Panc1 (cell line): ENCODE data around the gene FKBP1A. TPM values are rescaled to one million over a fixed set of nuclear protein-coding genes. Genes with fewer than 3 reads are reported as not detected.

Experiments
- ATAC-seq: fragments of 200-7000 bp; cut with Tn5 transposase; 2 replicates; pipeline ENCODE4 v1.9.1; 2020; ENCODE audit warnings: mild to moderate bottlenecking, moderate library complexity
- BruUV-seq: library from RNA; stranded (reverse); fragments of 400-500 nt; replicated peaks from 2 replicates; lab custom pipeline; 2021; lab: Mats Ljungman, UMichigan
- CTCF ChIA-PET: fragments of 300-600 bp; sonication (Branson Sonifier 250); formaldehyde crosslinking; loops from one replicate; lab custom pipeline; 2022; ENCODE audit warnings: antibody characterized with exemption; lab: Charles Lee
- POLR2A ChIA-PET: fragments of 300-600 bp; sonication (Branson Sonifier 250); formaldehyde crosslinking; loops from one replicate; lab custom pipeline; 2022; ENCODE audit warnings: antibody characterized with exemption; lab: Charles Lee
- DNase-seq: peaks from one replicate; pipeline ENCODE4 v3.0.0-alpha.2; 2010; ENCODE audit warnings: low read depth, low spot score
- H3K27ac ChIP-seq: 2 replicates; pipeline ENCODE4 v1.5.1; 2011; ENCODE audit warnings: mild to moderate bottlenecking, low read length, inconsistent platforms
- H3K27me3 ChIP-seq: fragments of 200-500 bp; sonication (Bioruptor generic); 2 replicates; pipeline ENCODE4 v1.6.0; 2014; ENCODE audit warnings: low read length, inconsistent platforms; ENCODE audit not compliant: control insufficient read depth, insufficient read depth
- H3K36me3 ChIP-seq: fragments of 200-500 bp; sonication (Bioruptor generic); 2 replicates; pipeline ENCODE4 v1.5.1; 2014; ENCODE audit warnings: inconsistent platforms, mild to moderate bottlenecking, low read length, moderate library complexity; ENCODE audit not compliant: control insufficient read depth, insufficient read depth
- H3K4me1 ChIP-seq: 2 replicates; pipeline ENCODE4 v1.5.1; 2011; ENCODE audit warnings: inconsistent platforms, mild to moderate bottlenecking, low read length, moderate library complexity; ENCODE audit not compliant: control insufficient read depth, insufficient read depth
- H3K4me3 ChIP-seq, 2 experiments: 2 replicates each; pipeline ENCODE4 v1.5.1; 2011 to 2012; ENCODE audit warnings: low read depth in 2 of 2, low read length in 2 of 2, mild to moderate bottlenecking in 2 of 2, inconsistent platforms in 1 of 2, moderate library complexity in 1 of 2
- H3K9me3 ChIP-seq: fragments of 200-500 bp; sonication (Bioruptor generic); 2 replicates; pipeline ENCODE4 v1.5.1; 2014; ENCODE audit warnings: low read depth, mild to moderate bottlenecking, inconsistent platforms, low read length, moderate library complexity; ENCODE audit not compliant: control insufficient read depth, insufficient read depth
- CTCF ChIP-seq: fragments of 450-650 bp; IDR thresholded peaks from 2 replicates; pipeline ENCODE4 v1.5.1; 2017; ENCODE audit warnings: mild to moderate bottlenecking
- POLR2AphosphoS5 ChIP-seq: IDR thresholded peaks from 2 replicates; pipeline ENCODE4 v1.6.1; 2012; ENCODE audit warnings: mild to moderate bottlenecking, low read depth, low read length, moderate library complexity
- REST ChIP-seq, 2 experiments: IDR thresholded peaks; 2 replicates each; pipeline ENCODE4 v1.6.1; 2011 to 2012; ENCODE audit warnings: low read depth in 2 of 2, control low read depth in 1 of 2, low read length in 1 of 2, mild to moderate bottlenecking in 1 of 2, moderate library complexity in 1 of 2; ENCODE audit not compliant: insufficient read depth in 1 of 2
- SIN3A ChIP-seq: IDR thresholded peaks from 2 replicates; pipeline ENCODE4 v1.6.1; 2012; ENCODE audit warnings: low read depth, mild to moderate bottlenecking, low read length, moderate library complexity, borderline replicate concordance; ENCODE audit not compliant: insufficient read depth
- TCF7L2 ChIP-seq: IDR thresholded peaks from 2 replicates; pipeline ENCODE4 v1.6.1; 2011; ENCODE audit warnings: mild to moderate bottlenecking, low read depth, low read length, inconsistent platforms
- in situ Hi-C: cut with HindIII; loops from 2 replicates; pipeline ENCODE4 v1.10.0; 2016; ENCODE audit warnings: low sequenced_read_pairs, low pct_unique_long_range_greater_than_20kb
- intact Hi-C: fragments of 100-400 bp; cut with micrococcal nuclease; formaldehyde crosslinking; loops from one replicate; pipeline ENCODE4 v1.10.0; 2022; ENCODE audit not compliant: unreplicated experiment
- total RNA-seq: library from RNA; stranded (reverse); gene quantifications from one replicate; pipeline ENCODE4 v1.2.1, GENCODE V29; 2021; ENCODE audit not compliant: unreplicated experiment

FKBP1A gene
- total RNA-seq, 1 experiment from 2014 or later = 695 TPM

DNA sequence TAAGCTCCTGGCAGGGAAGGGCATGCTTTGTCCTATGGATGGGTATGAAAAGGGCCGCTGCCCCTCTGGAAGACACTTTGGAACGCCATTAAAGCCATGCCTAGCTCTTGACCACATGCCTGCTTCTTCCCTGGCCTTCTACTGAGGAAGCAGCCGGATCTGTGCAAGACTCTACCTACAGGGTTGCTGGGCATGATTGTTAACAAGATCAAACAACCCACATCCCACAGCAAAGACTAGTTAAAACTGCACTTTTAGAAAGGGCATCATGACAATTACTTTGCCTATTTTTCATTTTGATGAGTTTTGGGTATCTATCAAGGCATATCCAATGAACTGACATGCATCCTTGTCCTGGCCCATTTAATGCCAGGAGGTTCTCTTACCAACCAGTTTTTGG, 48.3 kb upstream of the FKBP1A start:
- intact Hi-C loops = no loop called here
- H3K4me1 ChIP-seq = peaks cover 10% of the 10 kb centered on the region
- ChIA-PET POLR2A (no interaction called here), CTCF (no interaction called here)
- no peak; the same call in 1 of the 2 replicates for TF ChIP-seq POLR2AphosphoS5
- no peak for TF ChIP-seq SIN3A
- TF ChIP-seq CTCF = no peak
- no TSS peak for BruUV-seq
- H3K27ac ChIP-seq = no peak overlapping the region
- peaks cover 12% of the 10 kb centered on the region for H3K36me3 ChIP-seq
- no peak overlapping the region for H3K4me3 ChIP-seq
- H3K9me3 ChIP-seq = no peaks in the 10 kb centered on the region
- ATAC-seq (no peak), DNase-seq (no peak)
- no peaks in the 10 kb centered on the region for H3K27me3 ChIP-seq
- in situ Hi-C loops = no loop called here

- ATAC-seq (no peak), DNase-seq (no peak)
- in situ Hi-C loops = no loop called here
- H3K36me3 ChIP-seq = peaks cover 9% of the 10 kb centered on the region
- CTCF ChIA-PET = no interaction called here
- POLR2A ChIA-PET = no interaction called here
- intact Hi-C loops = no loop called here
- BruUV-seq = no TSS peak
- H3K4me1 ChIP-seq = peaks cover 10% of the 10 kb centered on the region
- H3K4me3 ChIP-seq = no peak overlapping the region
- TF ChIP-seq TCF7L2 (no peak), CTCF (peak; percentile 60)
- peak overlapping the region; percentile 67; the same call in 1 of the 2 replicates for H3K27ac ChIP-seq
- peaks cover 2% of the 10 kb centered on the region; the same call in 1 of the 2 replicates for H3K9me3 ChIP-seq
- H3K27me3 ChIP-seq = no peaks in the 10 kb centered on the region
These were observed 47.2 kb upstream of the FKBP1A start for GRCh38 chr20:1440024-1440423.

DNA sequence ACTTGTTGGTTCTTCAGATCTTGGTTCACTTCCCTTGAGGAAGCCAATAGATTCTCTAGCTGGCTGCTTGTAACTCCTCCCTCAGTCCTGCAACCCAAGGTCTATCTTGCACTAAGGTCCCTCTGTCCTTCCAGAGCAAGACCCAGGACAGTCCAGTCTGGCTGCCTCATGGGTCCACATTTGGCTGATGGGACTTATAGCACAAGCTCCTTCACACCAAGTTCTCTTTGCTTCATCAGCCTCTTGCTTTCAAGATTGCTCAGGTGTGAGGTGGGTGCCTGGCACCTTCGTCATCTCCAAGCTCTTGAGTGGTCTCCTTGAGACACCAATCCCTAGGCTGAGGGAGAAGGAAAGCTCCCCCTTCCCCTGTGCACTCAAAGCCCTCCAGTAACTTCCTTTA, 45.5 kb upstream of the FKBP1A start:
- intact Hi-C loops (loop anchor here (5.0 to 10.0 kb wide), 2 partner anchors 46 to 64 kb away; partner anchors contain the start of gene FKBP1A), in situ Hi-C loops (no loop called here)
- Histone ChIP-seq H3K27me3 (no peaks in the 10 kb centered on the region), H3K27ac (peak overlapping the region; percentile 67; the same call in 1 of the 2 replicates), H3K36me3 (no peaks in the 10 kb centered on the region), H3K4me1 (peaks cover 10% of the 10 kb centered on the region), H3K9me3 (peaks cover 16% of the 10 kb centered on the region; the same call in 1 of the 2 replicates), H3K4me3 (no peak overlapping the region)
- ATAC-seq (no peak), DNase-seq (no peak)
- ChIA-PET CTCF (interaction anchor here (1.1 to 2.0 kb wide), 2 partner anchors 56 to 66 kb away, joined by 3 to 5 read pairs; no protein-coding TSS in a partner anchor), POLR2A (interaction anchor here (0.7 kb wide), 1 partner anchor 748 kb away, joined by 3 read pairs; no protein-coding TSS in a partner anchor)
- TF ChIP-seq POLR2AphosphoS5 (no peak), TCF7L2 (no peak), REST (IDR thresholded peaks at IDR 0.05; ENCODE audit: insufficient read depth in 1 of 2, low read depth in 2 of 2, low read length in 1 of 2) (no peak), SIN3A (no peak), CTCF (no peak)
- BruUV-seq = no TSS peak
